Activated CD8-positive, alpha-beta memory T cell treated with anti-CD3 and anti-CD28 coated beads, Interleukin-2, amount 10 ng/mL, durations not matched to agents 7 days and 5 days (primary cell): ENCODE results near the gene MTX1. TPM values are rescaled to one million over a fixed set of nuclear protein-coding genes. Genes with fewer than 3 reads are reported as not detected.
"Not testable (repeated sequence)": the region's sequence is repeated elsewhere in the genome, so short reads cannot be mapped to it uniquely, and the experiment has no call there.

Experiments
- ATAC-seq: fragments of 150-1000 bp; cut with Tn5 transposase; one replicate; pipeline ENCODE4 v1.10.0; 2021; ENCODE audit warnings: moderate library complexity
- CTCF ChIA-PET: fragments of 350-600 bp; sonication (Branson Sonifier 250); formaldehyde crosslinking; loops from one replicate; lab custom pipeline; 2021; ENCODE audit warnings: antibody characterized with exemption; lab: Charles Lee
- DNase-seq: peaks from one replicate; pipeline ENCODE4 v3.0.0-alpha.2; 2020
- H3K27ac Mint-ChIP-seq: one replicate; pipeline ENCODE4 v1.8.0; 2021; ENCODE audit warnings: mild to moderate bottlenecking, mixed read lengths
- H3K27me3 Mint-ChIP-seq: one replicate; pipeline ENCODE4 v1.8.0; 2021; ENCODE audit warnings: mixed read lengths
- H3K36me3 Mint-ChIP-seq: one replicate; pipeline ENCODE4 v1.8.0; 2021; ENCODE audit warnings: mild to moderate bottlenecking, mixed read lengths
- H3K4me1 Mint-ChIP-seq: one replicate; pipeline ENCODE4 v1.8.0; 2021; ENCODE audit warnings: mixed read lengths
- H3K4me3 Mint-ChIP-seq: one replicate; pipeline ENCODE4 v1.8.0; 2021; ENCODE audit warnings: mild to moderate bottlenecking, moderate library complexity, mixed read lengths
- H3K9me3 Mint-ChIP-seq: one replicate; pipeline ENCODE4 v1.8.0; 2022; ENCODE audit warnings: low read depth, mixed read lengths
- total RNA-seq, 2 experiments: library from RNA; stranded (reverse); gene quantifications; one replicate each; pipeline ENCODE4 v1.2.3, GENCODE V29; 2021

MTX1 gene
- total RNA-seq, 2 experiments from 2014 or later: 39.0 to 48.6 TPM

DNA sequence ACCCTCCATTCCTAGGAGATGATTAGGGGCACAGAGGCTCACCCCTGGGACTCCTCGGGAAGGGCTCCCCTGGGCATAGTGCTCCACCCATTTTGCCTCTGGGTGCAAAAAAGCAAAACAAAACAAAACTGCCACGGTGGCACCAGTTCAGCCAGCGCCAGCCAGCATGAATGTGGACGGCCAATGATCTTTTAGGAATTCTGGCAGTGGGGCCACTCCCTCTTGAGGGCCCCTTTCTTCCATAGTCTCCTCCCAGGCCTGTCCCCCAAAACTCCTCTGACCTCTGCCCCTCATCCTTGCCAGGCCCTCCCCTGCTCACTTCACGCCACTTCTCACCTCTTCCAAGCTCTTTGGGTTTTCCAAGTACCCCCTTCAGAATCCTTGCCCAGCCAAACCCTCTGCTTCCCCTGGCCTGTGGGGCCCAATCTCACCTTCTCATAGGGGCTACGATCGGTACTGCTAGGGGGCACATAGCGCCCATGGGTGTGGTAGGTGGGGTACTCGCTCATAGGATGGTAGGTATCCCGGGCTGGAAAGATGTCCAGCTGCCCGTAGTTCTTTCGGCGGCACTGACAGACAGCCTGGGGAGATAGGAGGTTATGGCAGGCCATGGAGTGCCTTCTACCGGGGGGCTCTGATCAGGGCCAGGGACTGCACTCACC, 21.6 kb upstream of the MTX1 start:
- ATAC-seq: no peak
- Mint-ChIP-seq H3K4me1 (peaks cover 10% of the 10 kb centered on the region), H3K27ac (no peak overlapping the region), H3K27me3 (no peaks in the 10 kb centered on the region), H3K9me3 (no peaks in the 10 kb centered on the region), H3K4me3 (no peak overlapping the region), H3K36me3 (peaks cover 3% of the 10 kb centered on the region)
- DNase-seq: no peak
- CTCF ChIA-PET: interaction anchor here (1.5 kb wide), 1 partner anchor 14 kb away, joined by 6 read pairs; the partner anchor contains the start of gene KRTCAP2

DNA sequence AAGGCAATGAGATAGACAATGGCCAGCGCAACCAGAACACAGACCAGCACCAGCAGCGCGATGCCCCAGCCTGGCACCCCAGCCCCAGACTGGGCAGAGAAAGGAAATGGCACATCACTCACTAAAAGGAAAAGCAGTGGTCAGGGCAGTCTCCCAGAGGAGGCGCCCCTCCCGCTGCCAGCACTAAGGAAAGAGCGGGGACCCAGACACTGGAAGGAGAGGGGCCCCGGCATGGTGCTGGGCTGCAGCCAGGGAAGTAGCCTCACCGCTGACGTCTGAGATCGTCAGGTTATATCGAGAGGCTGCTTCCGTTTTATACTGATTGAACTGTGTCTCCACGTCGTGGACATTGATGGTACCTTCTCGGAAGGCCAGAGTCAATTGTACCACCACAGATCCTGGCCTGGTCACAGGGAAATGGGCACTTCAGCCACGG, 21.0 kb upstream of the MTX1 start:
- CTCF ChIA-PET: interaction anchor here (0.8 to 1.2 kb wide), 2 partner anchors 12 to 15 kb away, joined by 3 to 4 read pairs; partner anchors contain the start of gene KRTCAP2
- no peaks in the 10 kb centered on the region for H3K9me3 Mint-ChIP-seq
- peaks cover 15% of the 10 kb centered on the region for H3K4me1 Mint-ChIP-seq
- H3K4me3 Mint-ChIP-seq: no peak overlapping the region
- ATAC-seq (no peak), DNase-seq (no peak)
- peaks cover 3% of the 10 kb centered on the region for H3K36me3 Mint-ChIP-seq
- H3K27ac Mint-ChIP-seq: no peak overlapping the region
- no peaks in the 10 kb centered on the region for H3K27me3 Mint-ChIP-seq

DNA sequence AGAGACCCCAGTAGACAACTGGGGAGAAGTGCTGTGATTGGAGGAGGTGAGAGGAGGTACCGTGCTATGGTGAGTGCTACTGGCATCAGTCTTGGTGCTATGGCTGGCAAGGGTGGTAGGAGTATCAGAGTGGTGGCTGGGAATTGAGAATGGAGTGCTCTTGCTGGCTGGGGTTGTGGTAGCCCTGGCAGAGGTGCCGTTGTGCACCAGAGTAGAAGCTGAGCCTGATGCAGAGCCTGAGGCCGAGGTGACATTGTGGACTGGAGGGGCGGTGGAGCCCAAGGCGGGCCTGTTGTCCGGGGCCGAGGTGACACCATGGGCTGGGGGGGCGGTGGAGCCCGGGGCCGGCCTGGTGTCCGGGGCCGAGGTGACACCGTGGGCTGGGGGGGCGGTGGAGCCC, 20.2 kb upstream of the MTX1 start:
- no peaks in the 10 kb centered on the region for H3K9me3 Mint-ChIP-seq
- H3K4me3 Mint-ChIP-seq: no peak overlapping the region
- peaks cover 21% of the 10 kb centered on the region for H3K4me1 Mint-ChIP-seq
- peak overlapping the region; percentile 73 for H3K27ac Mint-ChIP-seq
- ATAC-seq: no peak
- H3K27me3 Mint-ChIP-seq: no peaks in the 10 kb centered on the region
- DNase-seq: no peak
- CTCF ChIA-PET: interaction anchor here (0.8 to 1.2 kb wide), 2 partner anchors 12 to 16 kb away, joined by 3 to 4 read pairs; partner anchors contain the start of gene KRTCAP2
- peaks cover 2% of the 10 kb centered on the region for H3K36me3 Mint-ChIP-seq

DNA sequence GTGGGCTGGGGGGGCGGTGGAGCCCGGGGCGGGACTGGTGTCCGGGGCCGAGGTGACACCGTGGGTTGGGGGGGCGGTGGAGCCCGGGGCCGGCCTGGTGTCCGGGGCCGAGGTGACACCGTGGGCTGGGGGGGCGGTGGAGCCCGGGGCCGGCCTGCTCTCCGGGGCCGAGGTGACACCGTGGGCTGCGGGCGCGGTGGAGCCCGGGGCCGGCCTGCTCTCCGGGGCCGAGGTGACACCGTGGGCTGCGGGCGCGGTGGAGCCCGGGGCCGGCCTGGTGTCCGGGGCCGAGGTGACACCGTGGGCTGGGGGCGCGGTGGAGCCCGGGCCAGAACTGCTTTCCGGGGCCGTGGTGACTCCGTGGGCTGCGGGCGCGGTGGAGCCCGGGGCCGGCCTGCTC, 18.6 kb upstream of the MTX1 start:
- H3K9me3 Mint-ChIP-seq, DNase-seq, ATAC-seq, CTCF ChIA-PET, H3K4me3 Mint-ChIP-seq, H3K36me3 Mint-ChIP-seq, H3K27ac Mint-ChIP-seq, H3K27me3 Mint-ChIP-seq: not testable (repeated sequence)
- peaks cover 34% of the 10 kb centered on the region for H3K4me1 Mint-ChIP-seq

DNA sequence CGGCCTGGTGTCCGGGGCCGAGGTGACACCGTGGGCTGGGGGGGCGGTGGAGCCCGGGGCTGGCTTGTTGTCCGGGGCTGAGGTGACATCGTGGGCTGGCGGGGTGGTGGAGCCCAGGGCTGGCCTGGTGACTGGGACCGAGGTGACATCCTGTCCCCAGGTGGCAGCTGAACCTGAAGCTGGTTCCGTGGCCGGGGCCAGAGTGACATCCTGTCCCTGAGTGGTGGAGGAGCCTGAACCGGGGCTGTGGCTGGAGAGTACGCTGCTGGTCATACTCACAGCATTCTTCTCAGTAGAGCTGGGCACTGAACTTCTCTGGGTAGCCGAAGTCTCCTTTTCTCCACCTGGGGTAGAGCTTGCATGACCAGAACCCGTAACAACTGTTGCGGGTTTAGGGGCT, 16.6 kb upstream of the MTX1 start:
- no peak for ATAC-seq
- CTCF ChIA-PET: interaction anchor here (0.7 to 6.5 kb wide), 5 partner anchors 14 to 35 kb away, joined by 3 to 117 read pairs (median 27); partner anchors contain the start of genes KRTCAP2, MTX1, THBS3 and TRIM46
- no peaks in the 10 kb centered on the region for H3K36me3 Mint-ChIP-seq
- DNase-seq: no peak
- H3K4me1 Mint-ChIP-seq: peaks cover 34% of the 10 kb centered on the region
- no peaks in the 10 kb centered on the region for H3K27me3 Mint-ChIP-seq
- H3K4me3 Mint-ChIP-seq: no peak overlapping the region
- H3K27ac Mint-ChIP-seq: peak overlapping the region; percentile 92
- H3K9me3 Mint-ChIP-seq: no peaks in the 10 kb centered on the region

DNA sequence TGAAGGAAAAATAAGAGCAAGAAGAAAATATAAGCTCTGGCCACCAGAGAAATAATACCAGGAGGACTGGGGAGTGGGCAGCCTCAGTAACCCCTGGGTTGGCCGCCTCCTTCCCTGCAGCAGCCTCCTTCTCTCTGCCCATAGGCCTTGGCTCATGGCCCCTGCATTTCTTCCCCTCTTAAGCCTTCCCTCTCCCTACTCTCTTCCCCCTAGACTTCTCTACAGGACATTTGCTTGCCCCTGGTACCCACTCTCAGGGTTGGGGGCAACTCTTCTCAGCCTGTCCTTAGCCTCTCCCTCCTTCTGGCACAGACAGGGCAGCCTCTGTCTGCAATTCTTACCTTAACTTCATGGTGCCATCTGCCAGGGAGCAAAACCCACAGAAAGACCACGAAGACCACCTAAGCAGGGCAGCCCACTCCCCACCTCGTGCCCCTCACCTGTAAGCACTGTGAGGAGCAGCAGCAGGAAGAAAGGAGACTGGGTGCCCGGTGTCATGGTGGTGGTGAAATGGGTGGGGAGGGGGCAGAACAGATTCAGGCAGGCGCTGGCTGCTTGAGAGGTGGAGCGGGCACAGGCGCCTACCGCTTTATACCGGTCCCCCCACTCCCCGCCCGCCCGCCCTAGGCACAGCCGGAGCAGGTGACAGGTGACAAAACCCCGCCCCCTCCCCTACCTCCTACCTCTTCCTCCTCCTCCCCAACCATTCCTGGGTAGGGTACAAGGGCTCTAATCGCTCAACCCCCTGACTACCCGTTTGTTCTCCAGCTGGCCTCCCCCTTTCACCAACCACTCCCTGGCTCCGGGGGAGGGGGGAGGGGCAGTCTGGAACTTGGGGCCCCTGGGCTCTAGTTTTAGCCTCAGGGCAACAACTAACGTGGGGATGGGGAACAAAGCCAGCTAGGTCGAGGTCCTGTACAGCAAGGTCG, 15.9 kb upstream of the MTX1 start:
- DNase-seq (no peak), ATAC-seq (no peak)
- H3K27ac Mint-ChIP-seq: peak overlapping the region; percentile 92
- CTCF ChIA-PET: interaction anchor here (0.7 to 6.5 kb wide), 20 partner anchors 8 to 633 kb away, joined by 3 to 117 read pairs (median 8); partner anchors contain the start of genes KRTCAP2, MTX1, PMVK and THBS3
- H3K4me1 Mint-ChIP-seq: peaks cover 34% of the 10 kb centered on the region
- no peaks in the 10 kb centered on the region for H3K36me3 Mint-ChIP-seq
- H3K9me3 Mint-ChIP-seq: no peaks in the 10 kb centered on the region
- H3K4me3 Mint-ChIP-seq: peak overlapping the region; percentile 73
- no peaks in the 10 kb centered on the region for H3K27me3 Mint-ChIP-seq

DNA sequence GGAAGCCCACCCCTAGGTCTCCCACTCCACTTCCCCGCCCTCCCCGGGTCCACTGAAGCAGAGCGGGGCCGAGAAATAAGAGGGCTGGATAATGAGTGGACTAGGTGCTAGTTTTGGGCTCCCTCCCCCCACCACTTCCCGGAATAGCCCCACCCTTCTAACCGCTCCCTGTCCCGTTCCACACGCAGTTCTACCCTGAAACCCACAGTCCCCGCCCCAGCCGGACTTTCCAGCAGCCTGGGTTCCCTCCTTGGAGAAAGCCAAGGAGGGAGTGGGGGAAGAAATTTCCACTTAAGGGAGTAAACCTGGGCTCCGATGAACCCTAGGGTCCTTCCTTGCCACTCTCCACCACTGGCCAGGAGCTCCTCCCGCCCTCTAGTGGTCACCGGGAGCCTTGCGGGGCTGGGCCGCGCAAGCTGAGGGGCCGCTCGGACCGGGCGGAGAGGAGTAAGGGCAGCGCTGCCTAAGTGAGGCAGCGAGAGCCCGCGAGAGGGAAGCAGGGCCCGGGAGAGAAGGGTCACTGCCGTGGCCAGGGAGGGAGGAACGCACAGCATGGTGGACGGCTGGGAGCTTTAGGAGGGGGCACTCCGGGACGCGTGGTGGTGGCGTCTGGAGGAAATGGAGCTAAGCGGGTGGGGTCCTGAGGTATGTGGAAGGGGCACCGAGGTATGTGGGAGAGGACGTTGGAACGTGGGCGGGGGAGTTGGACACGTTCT, 15.1 kb upstream of the MTX1 start:
- peak overlapping the region; percentile 73 for H3K4me3 Mint-ChIP-seq
- ATAC-seq (peak; percentile 66), DNase-seq (peak; percentile 86)
- H3K36me3 Mint-ChIP-seq: no peaks in the 10 kb centered on the region
- no peaks in the 10 kb centered on the region for H3K9me3 Mint-ChIP-seq
- peak overlapping the region; percentile 92 for H3K27ac Mint-ChIP-seq
- peaks cover 29% of the 10 kb centered on the region for H3K4me1 Mint-ChIP-seq
- H3K27me3 Mint-ChIP-seq: no peaks in the 10 kb centered on the region
- CTCF ChIA-PET: interaction anchor here (1.0 to 6.5 kb wide), 23 partner anchors 8 to 633 kb away, joined by 3 to 117 read pairs (median 7); partner anchors contain the start of genes ADAM15, KRTCAP2, MTX1 and PMVK

DNA sequence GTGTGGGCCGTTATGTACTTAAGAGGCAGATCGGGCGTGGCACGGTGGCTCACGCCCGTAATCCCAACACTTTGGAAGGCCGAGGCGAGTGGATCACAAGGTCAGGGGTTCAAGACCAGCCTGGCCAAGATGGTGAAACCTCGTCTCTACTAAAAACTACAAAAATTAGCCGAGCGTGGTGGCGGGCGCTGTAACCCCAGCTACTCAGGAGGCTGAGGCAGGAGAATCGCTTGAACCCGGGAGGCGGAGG, 14.6 kb upstream of the MTX1 start:
- H3K36me3 Mint-ChIP-seq, H3K27me3 Mint-ChIP-seq, ATAC-seq, H3K9me3 Mint-ChIP-seq, DNase-seq: not testable (repeated sequence)
- peak overlapping the region; percentile 92 for H3K27ac Mint-ChIP-seq
- CTCF ChIA-PET: interaction anchor here (1.0 to 6.5 kb wide), 24 partner anchors 9 to 634 kb away, joined by 3 to 117 read pairs (median 6); partner anchors contain the start of genes ADAM15, KRTCAP2, MTX1 and PMVK
- H3K4me1 Mint-ChIP-seq: peaks cover 29% of the 10 kb centered on the region
- peak overlapping the region; percentile 73 for H3K4me3 Mint-ChIP-seq

DNA sequence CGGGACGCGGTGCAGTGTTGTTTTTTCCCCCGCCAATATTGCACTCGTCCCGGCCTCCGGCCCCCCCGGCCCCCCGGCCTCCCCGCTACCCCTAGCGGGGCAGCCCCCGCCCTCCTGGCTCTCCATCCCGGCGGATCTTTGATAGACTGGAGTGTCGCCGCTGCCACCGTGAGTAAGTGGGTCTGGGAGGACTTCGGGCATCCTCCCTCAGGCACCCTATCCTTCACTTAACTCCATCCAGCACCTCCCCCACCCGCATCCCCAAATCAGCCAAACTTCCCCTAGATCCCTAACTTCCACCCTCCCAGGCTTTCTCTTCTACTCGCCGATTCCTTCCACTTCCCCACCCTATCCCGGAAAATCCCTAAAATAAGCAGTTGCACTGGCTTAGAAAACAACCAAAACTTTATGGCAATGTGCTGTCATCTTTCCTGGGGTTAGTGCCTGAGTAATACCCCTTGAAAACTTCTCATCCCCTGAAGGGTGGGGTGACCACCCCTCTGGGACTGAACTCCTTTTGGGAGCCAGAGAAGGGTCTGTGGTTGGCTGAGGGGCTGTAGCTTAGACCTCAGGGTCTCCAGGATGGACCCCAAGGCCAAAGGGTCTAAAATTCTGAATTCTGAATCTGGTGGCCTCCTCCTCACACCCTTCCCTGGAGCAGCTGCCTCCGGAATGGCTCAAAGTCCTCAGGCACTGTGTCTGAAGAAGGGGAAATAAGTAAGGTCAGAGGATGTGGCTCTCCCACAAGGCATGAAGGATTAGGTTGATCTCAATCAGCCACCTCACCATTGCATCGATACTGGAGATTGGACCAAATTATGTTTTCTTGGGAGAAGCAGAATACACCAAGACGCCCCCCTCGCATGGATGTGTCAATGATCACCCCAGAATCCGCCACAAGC, 13.0 kb upstream of the MTX1 start:
- Mint-ChIP-seq H3K4me1 (peaks cover 29% of the 10 kb centered on the region), H3K27me3 (no peaks in the 10 kb centered on the region), H3K27ac (peak overlapping the region; percentile 71), H3K36me3 (no peaks in the 10 kb centered on the region), H3K4me3 (peak overlapping the region; percentile 61), H3K9me3 (no peaks in the 10 kb centered on the region)
- no peak for ATAC-seq
- CTCF ChIA-PET: interaction anchor here (0.8 to 6.5 kb wide), 14 partner anchors 7 to 145 kb away, joined by 3 to 117 read pairs (median 6); partner anchors contain the start of genes ADAM15, KRTCAP2, MTX1 and THBS3
- DNase-seq: no peak

DNA sequence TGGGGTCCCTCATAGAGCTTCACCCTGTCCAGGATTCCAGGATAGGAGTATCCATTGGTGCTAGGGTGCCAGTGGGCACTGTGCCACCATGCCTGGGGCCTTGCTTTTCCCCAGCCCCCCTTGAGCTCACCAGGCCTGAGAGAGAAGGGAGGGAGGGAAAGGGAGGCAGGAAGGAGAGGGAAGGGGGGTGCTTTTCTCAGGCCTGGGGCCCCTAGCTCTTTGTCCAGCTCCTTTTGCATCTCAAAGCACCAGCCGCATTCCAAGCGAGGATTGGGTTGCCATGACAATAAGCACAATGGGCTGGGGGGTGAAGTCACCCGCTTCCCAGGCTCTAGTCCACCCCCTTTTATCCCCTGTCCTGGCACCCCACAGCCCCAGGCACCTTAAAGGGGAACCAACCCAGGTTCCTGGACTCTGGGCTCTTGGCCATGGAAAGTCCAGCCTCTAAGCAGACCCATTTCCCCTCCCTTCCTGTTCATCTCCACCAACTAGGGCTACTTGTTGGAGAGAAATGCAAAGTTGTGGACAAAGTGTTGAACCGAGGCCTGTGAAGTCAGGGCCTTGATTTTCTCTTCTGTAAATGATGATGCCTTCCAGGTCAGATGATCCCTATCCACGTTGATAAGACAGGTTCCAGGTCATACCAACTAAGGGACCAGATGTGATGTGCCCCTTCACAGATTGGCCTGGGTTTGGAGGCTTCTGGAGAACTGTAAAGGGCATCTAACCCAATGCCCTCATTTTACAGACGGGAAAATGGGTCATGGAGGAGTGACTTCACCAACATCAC, 12.2 kb upstream of the MTX1 start:
- Mint-ChIP-seq H3K4me1 (peaks cover 29% of the 10 kb centered on the region), H3K27ac (no peak overlapping the region), H3K4me3 (peak overlapping the region; percentile 61), H3K36me3 (no peaks in the 10 kb centered on the region), H3K9me3 (no peaks in the 10 kb centered on the region), H3K27me3 (no peaks in the 10 kb centered on the region)
- CTCF ChIA-PET: interaction anchor here (0.8 to 6.5 kb wide), 7 partner anchors 8 to 105 kb away, joined by 3 to 87 read pairs (median 3); partner anchors contain the start of genes KRTCAP2, MTX1 and THBS3
- no peak for DNase-seq
- no peak for ATAC-seq

DNA sequence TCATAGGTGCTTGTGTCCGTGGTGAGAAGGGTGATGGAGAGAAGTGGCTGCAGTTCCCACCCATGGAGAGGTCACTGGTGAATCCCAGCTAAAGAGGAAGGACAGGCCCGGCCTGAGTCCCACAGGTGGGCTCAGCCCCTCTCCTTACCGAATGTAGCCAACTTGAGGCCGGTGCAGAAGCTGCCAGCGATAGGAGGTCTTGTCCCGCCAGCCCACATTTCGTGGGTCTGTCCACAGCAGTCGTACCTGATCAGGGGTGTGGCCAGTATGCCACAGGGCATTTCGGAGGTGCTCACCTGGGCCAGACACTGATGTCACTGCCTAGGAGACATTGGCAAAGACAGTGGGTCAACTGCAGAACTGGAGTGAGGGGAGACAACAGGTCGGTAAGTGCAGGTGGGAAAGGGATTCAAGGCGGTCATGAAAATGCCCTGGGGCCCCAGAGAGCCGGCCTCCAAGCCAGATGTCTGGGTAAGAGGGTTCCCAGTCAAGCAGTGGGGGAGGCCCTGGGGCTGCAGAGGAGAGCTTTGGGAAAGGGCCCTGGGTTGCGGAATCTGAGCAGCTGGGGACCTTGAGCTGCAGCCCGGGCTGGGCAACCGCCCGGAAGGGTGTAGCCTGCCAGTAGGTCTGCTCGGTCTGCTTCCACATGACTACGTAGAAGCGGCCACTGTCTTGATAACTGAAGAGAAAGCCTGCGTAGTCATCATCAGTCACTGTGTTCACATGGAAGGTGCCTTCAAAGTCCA, 11.4 kb upstream of the MTX1 start:
- no peak overlapping the region for H3K4me3 Mint-ChIP-seq
- CTCF ChIA-PET: interaction anchor here (0.8 to 6.5 kb wide), 2 partner anchors 10 to 54 kb away, joined by 3 to 87 read pairs; partner anchors contain the start of genes MTX1 and THBS3

More for the DNA sequence above, 11.4 kb upstream of the MTX1 start:
- H3K36me3 Mint-ChIP-seq: no peaks in the 10 kb centered on the region
- H3K4me1 Mint-ChIP-seq: peaks cover 26% of the 10 kb centered on the region
- H3K27ac Mint-ChIP-seq: no peak overlapping the region
- no peak for DNase-seq
- H3K9me3 Mint-ChIP-seq: no peaks in the 10 kb centered on the region
- no peak for ATAC-seq
- H3K27me3 Mint-ChIP-seq: no peaks in the 10 kb centered on the region
